ENCODE measurements around the gene CPEB4. TPM values are rescaled to one million over a fixed set of nuclear protein-coding genes. Genes with fewer than 3 reads are reported as not detected.

The CPEB4 gene
- total RNA-seq, 1 donor from 2014 or later, result 20.9 TPM

DNA sequence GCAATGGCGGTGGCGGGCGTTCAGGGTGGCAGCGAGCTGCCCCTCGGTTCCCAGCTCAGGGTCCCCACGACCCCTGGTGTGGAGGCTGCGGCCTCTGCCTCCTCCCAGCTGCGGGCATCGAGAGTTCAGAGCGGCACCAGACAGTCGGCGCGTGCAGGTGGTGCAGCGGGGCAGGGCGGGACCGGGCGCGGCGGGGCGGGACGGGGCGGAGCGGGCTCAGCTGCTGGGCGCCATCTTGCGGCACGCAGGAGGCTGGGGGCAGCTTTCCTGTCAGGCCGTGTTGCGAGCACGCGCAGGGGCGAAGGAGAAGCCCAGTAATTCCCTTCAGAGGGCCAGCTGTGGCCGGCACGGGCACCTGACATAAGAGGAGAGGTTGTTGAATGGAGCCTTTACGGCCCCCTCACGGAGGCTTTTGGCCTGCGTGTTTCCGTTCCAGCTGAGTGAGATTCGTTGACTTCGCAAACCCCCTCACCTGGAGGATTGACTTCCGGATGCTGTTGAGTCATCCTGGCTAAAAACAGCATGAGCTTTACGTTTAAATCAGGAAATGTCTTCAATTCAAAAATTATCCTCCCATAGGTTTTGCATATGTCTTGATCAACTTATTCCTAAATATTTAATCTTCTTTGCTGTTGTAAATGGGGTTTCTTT is 101.4 kb downstream of the CPEB4 start:
- TF ChIP-seq, protein P1, sequence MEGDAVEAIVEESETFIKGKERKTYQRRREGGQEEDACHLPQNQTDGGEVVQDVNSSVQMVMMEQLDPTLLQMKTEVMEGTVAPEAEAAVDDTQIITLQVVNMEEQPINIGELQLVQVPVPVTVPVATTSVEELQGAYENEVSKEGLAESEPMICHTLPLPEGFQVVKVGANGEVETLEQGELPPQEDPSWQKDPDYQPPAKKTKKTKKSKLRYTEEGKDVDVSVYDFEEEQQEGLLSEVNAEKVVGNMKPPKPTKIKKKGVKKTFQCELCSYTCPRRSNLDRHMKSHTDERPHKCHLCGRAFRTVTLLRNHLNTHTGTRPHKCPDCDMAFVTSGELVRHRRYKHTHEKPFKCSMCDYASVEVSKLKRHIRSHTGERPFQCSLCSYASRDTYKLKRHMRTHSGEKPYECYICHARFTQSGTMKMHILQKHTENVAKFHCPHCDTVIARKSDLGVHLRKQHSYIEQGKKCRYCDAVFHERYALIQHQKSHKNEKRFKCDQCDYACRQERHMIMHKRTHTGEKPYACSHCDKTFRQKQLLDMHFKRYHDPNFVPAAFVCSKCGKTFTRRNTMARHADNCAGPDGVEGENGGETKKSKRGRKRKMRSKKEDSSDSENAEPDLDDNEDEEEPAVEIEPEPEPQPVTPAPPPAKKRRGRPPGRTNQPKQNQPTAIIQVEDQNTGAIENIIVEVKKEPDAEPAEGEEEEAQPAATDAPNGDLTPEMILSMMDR (IDR thresholded peaks at IDR 0.05; ENCODE audit: insufficient read depth, low read length, poor library complexity, severe bottlenecking), result no peak
- no peak for DNase-seq (ENCODE audit: low read depth)

DNA sequence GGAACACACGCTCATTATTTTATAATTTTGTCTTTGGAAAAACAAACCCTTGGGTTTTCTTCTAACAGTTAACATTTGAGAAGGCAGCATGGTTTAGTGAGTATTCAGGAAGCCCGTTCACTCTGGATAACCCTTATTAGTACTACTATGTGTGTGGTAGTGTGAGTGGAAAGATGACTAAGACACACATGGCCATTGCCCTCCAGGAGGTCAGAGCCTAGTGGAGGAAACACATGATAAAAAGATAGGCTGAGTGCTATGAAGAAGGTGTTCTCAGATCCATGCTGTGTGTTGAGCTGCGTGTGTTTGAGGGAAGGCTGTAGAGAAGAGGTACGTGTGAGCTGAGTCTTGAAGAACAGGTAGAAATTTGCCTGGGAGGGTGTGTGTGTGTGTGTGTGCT is 109.2 kb downstream of the CPEB4 start:
- TF ChIP-seq, protein P1 (IDR thresholded peaks at IDR 0.05; ENCODE audit: insufficient read depth, low read length, poor library complexity, severe bottlenecking), result no peak
- DNase-seq (ENCODE audit: low read depth), result no peak
- Histone ChIP-seq H3K27me3 (ENCODE audit: control insufficient read depth, insufficient read depth, low read length) (no peaks in the 10 kb centered on the region), H3K4me3 (ENCODE audit: low read depth, low read length) (no peak overlapping the region), H3K36me3 (ENCODE audit: control insufficient read depth, insufficient read depth, low read length) (no peaks in the 10 kb centered on the region)

More for the DNA sequence above, 101.4 kb downstream of the CPEB4 start:
- Histone ChIP-seq H3K36me3 (ENCODE audit: control insufficient read depth, insufficient read depth, low read length) (no peaks in the 10 kb centered on the region), H3K27me3 (ENCODE audit: control insufficient read depth, insufficient read depth, low read length) (no peaks in the 10 kb centered on the region), H3K4me3 (ENCODE audit: low read depth, low read length) (no peak overlapping the region)

- no peak overlapping the region for H3K4me3 ChIP-seq (ENCODE audit: low read depth, low read length)
- TF ChIP-seq, protein P1 (IDR thresholded peaks at IDR 0.05; ENCODE audit: insufficient read depth, low read length, poor library complexity, severe bottlenecking), result no peak
- DNase-seq (ENCODE audit: low read depth), result no peak
- H3K27me3 ChIP-seq (ENCODE audit: control insufficient read depth, insufficient read depth, low read length), result no peaks in the 10 kb centered on the region
- H3K36me3 ChIP-seq (ENCODE audit: control insufficient read depth, insufficient read depth, low read length), result no peaks in the 10 kb centered on the region
Measured at GRCh38 chr5:173998531-173998930, 110.4 kb downstream of the CPEB4 start.

GRCh38 chr5:174000076-174000475 is 111.9 kb downstream of the CPEB4 start:
- DNase-seq (ENCODE audit: low read depth), result no peak
- H3K36me3 ChIP-seq (ENCODE audit: control insufficient read depth, insufficient read depth, low read length), result no peaks in the 10 kb centered on the region
- H3K4me3 ChIP-seq (ENCODE audit: low read depth, low read length), result no peak overlapping the region
- TF ChIP-seq, protein P1 (IDR thresholded peaks at IDR 0.05; ENCODE audit: insufficient read depth, low read length, poor library complexity, severe bottlenecking), result no peak
- no peaks in the 10 kb centered on the region for H3K27me3 ChIP-seq (ENCODE audit: control insufficient read depth, insufficient read depth, low read length)

DNA sequence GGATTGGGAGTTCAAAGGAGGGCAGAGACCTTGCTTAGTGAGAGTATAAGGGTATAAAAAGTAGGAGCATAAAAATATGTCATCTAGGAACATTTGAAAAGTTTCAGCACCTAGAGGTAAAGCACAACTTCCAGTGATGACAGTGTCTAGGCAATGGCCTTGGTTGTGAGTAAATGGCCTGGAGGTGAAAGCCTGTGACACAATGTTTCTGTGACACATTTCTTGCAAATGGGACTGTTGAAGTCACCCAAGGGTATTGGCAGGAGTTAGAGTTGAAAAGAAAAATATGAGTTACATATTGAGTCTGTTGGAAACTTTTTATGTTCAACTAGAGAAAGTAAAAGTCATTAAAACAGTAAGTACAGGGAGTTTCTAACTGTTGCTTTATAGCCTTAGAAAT is 115.6 kb downstream of the CPEB4 start:
- no peak overlapping the region for H3K4me3 ChIP-seq (ENCODE audit: low read depth, low read length)
- no peaks in the 10 kb centered on the region for H3K27me3 ChIP-seq (ENCODE audit: control insufficient read depth, insufficient read depth, low read length)
- TF ChIP-seq, protein P1 (IDR thresholded peaks at IDR 0.05; ENCODE audit: insufficient read depth, low read length, poor library complexity, severe bottlenecking), result no peak
- H3K36me3 ChIP-seq (ENCODE audit: control insufficient read depth, insufficient read depth, low read length), result no peaks in the 10 kb centered on the region
- DNase-seq (ENCODE audit: low read depth), result no peak

DNA sequence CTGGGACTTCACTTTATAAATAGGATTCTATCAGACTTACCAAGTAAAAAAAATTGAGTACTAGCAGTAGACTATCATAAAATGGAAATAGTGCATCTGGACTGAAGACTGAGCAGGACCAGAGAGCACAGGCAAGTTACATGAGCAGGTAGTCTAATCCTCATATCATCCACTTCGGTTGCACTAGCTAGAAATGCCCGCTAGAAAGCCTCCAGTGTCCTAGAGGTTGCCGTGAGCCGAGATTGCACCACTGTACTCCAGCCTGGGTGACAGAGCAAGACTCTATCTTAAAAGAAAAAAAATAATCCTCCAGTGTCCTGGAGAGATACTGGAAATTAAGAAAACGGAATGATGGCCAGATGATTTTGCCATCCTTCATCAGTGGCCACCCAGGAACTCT is 120.8 kb downstream of the CPEB4 start:
- no peak for DNase-seq (ENCODE audit: low read depth)
- Histone ChIP-seq H3K4me3 (ENCODE audit: low read depth, low read length) (no peak overlapping the region), H3K27me3 (ENCODE audit: control insufficient read depth, insufficient read depth, low read length) (no peaks in the 10 kb centered on the region), H3K36me3 (ENCODE audit: control insufficient read depth, insufficient read depth, low read length) (no peaks in the 10 kb centered on the region)
- TF ChIP-seq, protein P1 (IDR thresholded peaks at IDR 0.05; ENCODE audit: insufficient read depth, low read length, poor library complexity, severe bottlenecking), result no peak

Measured in kidney epithelial cell (primary cell).